ENCODE measurements around the gene FLNC. TPM values are rescaled to one million over a fixed set of nuclear protein-coding genes. Genes with fewer than 3 reads are reported as not detected.

Gene FLNC
- total RNA-seq, 1 donor from 2014 or later, result not detected

DNA sequence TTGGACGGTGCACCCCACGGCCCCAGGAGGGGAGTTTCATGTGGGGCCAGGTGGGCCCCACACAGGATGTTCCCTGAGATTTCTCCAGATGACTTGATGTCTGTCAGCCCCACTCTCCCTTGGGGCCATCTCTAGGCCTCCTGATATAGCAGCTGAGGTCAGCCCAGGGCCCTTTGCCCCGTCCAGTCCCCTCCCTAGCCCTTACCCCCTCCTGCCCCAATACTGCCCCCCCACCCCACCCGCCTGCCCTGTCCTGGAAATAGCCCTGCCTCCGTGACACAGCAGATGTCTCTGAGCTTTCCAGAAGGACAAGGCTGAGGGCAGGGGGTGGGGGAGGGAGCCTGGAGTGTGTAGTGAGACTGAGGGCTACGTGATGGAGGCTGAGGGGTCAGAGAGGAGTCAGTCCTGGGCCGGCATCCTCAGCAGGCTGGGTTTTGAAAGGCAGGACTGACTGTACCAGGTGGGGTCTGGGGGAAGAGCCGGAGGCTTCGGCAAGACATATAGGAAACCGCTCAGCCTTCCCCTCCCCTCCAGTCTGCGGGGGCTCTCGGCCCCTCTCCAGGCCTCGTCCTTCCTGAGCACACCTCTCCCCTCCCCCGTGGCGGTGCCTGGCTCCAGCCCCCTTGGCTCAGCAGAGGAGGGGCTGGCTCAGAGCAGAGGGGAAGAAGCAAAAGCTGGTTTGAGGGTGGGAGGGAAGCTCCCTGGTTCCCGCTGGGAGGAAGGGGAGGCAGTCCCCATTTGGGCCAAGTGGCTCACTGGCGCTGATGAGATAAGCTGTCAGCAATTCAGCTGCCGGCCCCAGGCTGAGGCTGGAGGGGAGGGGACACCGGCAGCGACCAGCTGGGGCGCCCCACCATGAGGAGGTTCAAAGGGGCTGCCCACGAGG lies 2.0 kb downstream of the FLNC start:
- intact Hi-C loops (cut with micrococcal nuclease), result no loop called here

- intact Hi-C loops (cut with micrococcal nuclease), result no loop called here
Measured at GRCh38 chr7:128832880-128833147, 2.6 kb downstream of the FLNC start.

GRCh38 chr7:128833148-128833945 lies 3.1 kb downstream of the FLNC start:
- intact Hi-C loops (cut with micrococcal nuclease), result no loop called here

DNA sequence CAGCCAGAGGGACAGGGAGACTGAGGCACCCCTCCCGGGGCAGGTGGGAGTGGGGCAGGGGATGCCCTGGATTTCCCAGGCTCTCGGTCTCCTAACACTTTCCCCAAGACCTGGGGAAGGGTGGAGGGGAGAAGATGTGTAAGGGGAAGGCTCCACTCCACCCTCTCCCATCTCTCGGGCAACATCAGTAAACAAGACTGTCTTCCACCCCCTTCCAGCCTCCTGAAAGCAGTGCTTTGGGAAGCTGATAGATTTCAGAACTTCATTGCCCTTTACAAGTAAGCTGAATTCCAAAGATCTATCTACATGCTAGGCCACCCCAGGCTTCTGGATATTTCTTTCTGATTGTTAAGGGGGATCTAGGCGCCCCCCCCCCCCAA lies 3.7 kb downstream of the FLNC start:
- intact Hi-C loops (cut with micrococcal nuclease), result no loop called here

- intact Hi-C loops (cut with micrococcal nuclease), result no loop called here
Measured at GRCh38 chr7:128835231-128835751, 5.1 kb downstream of the FLNC start.

DNA sequence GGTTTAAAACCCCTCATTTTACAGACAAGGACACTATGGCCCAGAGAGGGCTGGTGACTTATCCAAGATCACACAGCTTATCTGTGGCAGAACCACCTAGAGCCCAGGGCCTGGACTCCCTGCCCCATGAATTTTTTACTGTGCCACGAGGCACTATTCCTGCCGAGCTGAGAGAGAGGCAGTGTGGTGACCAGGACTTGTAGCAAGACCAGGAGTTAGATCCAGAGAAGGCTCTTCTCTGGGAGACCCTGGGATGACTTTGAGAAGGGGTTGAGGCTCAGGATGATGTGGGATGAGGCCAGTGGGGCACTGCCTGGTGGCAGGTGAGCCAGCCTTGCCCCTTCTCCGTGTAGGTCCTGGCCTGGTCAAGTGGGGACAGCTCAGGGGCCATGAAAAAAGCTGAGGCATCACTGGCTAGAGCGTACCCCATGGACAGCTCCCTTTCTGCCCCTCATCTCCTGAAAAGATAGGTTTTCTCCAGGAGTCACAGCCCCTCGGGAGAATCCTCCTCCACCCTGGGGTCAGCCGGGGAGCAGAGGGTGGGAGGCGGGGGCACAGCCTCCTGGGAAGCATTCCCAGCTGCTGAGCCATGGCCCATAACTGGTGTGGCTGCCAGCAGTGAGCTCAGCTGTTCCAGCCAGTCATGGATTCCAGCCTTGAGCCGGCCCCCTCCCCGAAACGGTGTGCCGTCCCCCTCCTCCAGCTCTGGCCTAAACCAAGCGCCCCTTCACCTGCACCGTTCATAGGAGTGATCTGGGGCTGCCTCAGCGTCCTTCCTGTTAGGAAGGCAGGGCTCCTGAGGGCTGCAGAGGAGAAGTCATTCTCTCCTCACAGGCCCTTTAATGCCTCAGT lies 5.8 kb downstream of the FLNC start:
- intact Hi-C loops (cut with micrococcal nuclease), result no loop called here

DNA sequence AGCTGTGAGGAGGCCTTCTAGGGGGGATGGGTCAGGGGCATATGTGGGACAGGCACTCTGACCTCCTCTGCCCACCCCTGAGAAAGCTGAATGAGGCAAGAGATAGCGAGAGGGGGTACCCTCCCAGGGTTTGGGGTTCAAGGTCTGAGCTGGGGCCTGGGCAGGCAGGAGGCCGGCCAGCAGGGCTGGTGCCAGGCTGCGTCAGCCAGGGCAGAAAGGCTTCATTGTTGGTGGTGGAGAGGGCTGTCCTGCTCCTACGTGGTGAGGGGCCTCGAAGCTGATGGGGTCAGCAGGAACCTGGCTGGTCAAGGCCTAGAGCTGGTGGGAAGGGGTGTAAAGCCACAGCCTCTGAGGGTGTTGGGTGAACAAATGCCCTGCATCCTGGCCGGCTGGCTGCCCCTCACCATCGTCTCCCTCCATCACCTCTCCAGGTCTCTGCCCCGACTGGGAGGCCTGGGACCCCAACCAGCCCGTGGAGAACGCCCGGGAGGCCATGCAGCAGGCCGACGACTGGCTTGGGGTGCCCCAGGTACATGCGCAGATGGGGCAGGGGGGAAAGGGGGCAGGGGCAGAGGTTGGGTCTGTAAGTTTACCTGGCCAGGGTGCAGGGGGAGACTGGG lies 6.6 kb downstream of the FLNC start:
- intact Hi-C loops (cut with micrococcal nuclease), result no loop called here

GRCh38 chr7:128837521-128837921 lies 7.3 kb downstream of the FLNC start:
- intact Hi-C loops (cut with micrococcal nuclease), result no loop called here

DNA sequence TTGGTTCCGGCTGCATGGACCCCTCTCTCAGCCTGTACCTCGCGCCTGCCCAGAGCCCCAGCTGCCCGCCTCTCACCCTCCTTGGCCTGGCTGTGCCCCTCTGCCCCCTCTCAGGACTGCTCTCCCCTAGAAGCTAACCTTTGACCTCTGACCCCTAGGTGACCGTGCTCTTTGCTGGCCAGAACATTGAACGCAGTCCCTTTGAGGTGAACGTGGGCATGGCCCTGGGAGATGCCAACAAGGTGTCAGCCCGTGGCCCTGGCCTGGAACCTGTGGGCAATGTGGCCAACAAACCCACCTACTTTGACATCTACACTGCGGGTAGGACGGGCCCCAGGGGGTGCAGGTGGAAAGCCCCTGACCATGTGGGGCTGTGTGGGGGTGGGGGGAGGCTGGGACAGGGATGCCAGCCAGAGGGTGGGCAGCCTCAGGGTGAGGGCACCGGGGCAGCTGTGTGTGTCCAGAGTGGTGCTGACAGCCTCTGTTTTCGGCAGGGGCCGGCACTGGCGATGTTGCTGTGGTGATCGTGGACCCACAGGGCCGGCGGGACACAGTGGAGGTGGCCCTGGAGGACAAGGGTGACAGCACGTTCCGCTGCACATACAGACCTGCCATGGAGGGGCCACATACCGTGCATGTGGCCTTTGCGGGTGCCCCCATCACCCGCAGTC lies 8.0 kb downstream of the FLNC start:
- intact Hi-C loops (cut with micrococcal nuclease), result no loop called here

GRCh38 chr7:128838981-128839731 lies 8.9 kb downstream of the FLNC start:
- intact Hi-C loops (cut with micrococcal nuclease), result no loop called here

- intact Hi-C loops (cut with micrococcal nuclease), result no loop called here
Measured at GRCh38 chr7:128839751-128840177, 9.6 kb downstream of the FLNC start.

- intact Hi-C loops (cut with micrococcal nuclease), result no loop called here
Measured at GRCh38 chr7:128840326-128841170, 10.3 kb downstream of the FLNC start.

- intact Hi-C loops (cut with micrococcal nuclease), result no loop called here
Measured at GRCh38 chr7:128841171-128841690, 11.0 kb downstream of the FLNC start.

GRCh38 chr7:128841921-128842673 lies 11.9 kb downstream of the FLNC start:
- intact Hi-C loops (cut with micrococcal nuclease), result loop anchor here (2.0 kb wide), 1 partner anchor 41 kb away; no protein-coding TSS in a partner anchor

DNA sequence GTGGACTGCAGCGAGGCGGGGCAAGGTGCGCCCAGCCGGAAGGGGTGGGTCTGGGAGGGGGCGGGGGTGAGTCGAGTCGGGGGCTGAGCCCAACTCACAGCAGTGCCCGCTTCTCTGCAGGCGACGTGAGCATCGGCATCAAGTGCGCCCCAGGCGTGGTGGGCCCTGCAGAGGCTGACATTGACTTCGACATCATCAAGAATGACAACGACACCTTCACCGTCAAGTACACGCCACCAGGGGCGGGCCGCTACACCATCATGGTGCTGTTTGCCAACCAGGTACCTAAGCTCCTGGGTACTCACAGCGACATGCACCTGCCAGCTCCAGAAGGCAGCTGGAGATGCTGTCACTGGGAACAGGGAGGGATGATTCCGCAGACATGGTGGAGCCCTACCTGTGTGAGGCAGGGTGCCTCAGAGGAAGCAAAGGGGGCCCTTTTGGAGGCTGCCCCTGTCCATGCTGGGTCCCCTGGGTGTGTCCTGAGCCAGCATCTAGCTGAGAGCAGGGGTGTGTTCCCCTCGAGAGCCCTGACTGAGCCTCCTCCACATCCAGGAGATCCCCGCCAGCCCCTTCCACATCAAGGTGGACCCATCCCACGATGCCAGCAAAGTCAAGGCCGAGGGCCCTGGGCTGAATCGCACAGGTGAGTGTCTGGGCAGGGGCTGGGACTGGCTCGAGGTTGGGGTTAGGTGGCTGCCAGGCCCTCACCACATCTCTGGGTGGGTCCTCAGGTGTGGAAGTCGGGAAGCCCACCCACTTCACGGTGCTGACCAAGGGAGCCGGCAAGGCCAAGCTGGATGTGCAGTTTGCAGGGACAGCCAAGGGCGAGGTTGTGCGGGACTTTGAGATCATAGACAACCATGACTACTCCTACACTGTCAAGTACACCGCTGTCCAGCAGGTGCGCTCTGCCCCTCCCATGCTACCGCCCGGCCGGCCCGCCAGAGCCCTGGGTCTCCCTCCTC lies 12.8 kb downstream of the FLNC start:
- intact Hi-C loops (cut with micrococcal nuclease), result loop anchor here (2.0 kb wide), 1 partner anchor 40 kb away; no protein-coding TSS in a partner anchor

GRCh38 chr7:128843938-128844621 lies 13.9 kb downstream of the FLNC start:
- intact Hi-C loops (cut with micrococcal nuclease), result loop anchor here (2.0 kb wide), 1 partner anchor 39 kb away; no protein-coding TSS in a partner anchor

Data from T-helper 2 cell treated with Interferon-gamma antibody and Interleukin-4, amounts not matched to agents 100 ng/mL and 5 ng/mL, for 36 hours (primary cell).